GM23248 (cell line): Measurements from ENCODE around the gene TMEM131. TPM values are rescaled to one million over a fixed set of nuclear protein-coding genes. Genes with fewer than 3 reads are reported as not detected.

ENCODE experiments used
- DNase-seq: peaks from one replicate; pipeline ENCODE4 v3.0.0-alpha.2; 2015
- H2AFZ ChIP-seq: fragments of 200-600 bp; sonication (generic); 2 replicates; pipeline ENCODE4 v1.6.1; 2016; ENCODE audit warnings: antibody characterized with exemption
- H3F3A ChIP-seq: fragments of 200-600 bp; sonication (generic); 2 replicates; pipeline ENCODE4 v1.6.1; 2016; ENCODE audit warnings: mild to moderate bottlenecking, antibody characterized with exemption, mixed run types; ENCODE audit not compliant: insufficient read depth
- H3K27ac ChIP-seq: fragments of 200-600 bp; sonication (generic); 2 replicates; pipeline ENCODE4 v1.5.1; 2016; ENCODE audit warnings: mild to moderate bottlenecking
- H3K27me3 ChIP-seq: fragments of 200-600 bp; sonication (generic); replicated peaks from 2 replicates; pipeline ENCODE4 v1.6.1; 2016; ENCODE audit warnings: mild to moderate bottlenecking; ENCODE audit not compliant: insufficient read depth
- H3K36me3 ChIP-seq: fragments of 200-600 bp; sonication (generic); 2 replicates; pipeline ENCODE4 v1.6.1; 2016; ENCODE audit warnings: low read depth, mild to moderate bottlenecking
- H3K4me1 ChIP-seq: fragments of 200-600 bp; sonication (generic); 2 replicates; pipeline ENCODE4 v1.6.1; 2016; ENCODE audit warnings: mild to moderate bottlenecking; ENCODE audit not compliant: insufficient read depth
- H3K4me2 ChIP-seq: fragments of 200-600 bp; sonication (generic); one replicate; pipeline ENCODE4 v1.6.1; 2016; ENCODE audit warnings: mild to moderate bottlenecking; ENCODE audit not compliant: unreplicated experiment
- H3K4me3 ChIP-seq: fragments of 200-600 bp; sonication (generic); 2 replicates; pipeline ENCODE4 v1.5.1; 2016; ENCODE audit warnings: mild to moderate bottlenecking
- H3K79me2 ChIP-seq: fragments of 200-600 bp; sonication (generic); 2 replicates; pipeline ENCODE4 v1.6.1; 2016; ENCODE audit warnings: mild to moderate bottlenecking; ENCODE audit not compliant: insufficient read depth
- H3K9ac ChIP-seq: fragments of 200-600 bp; sonication (generic); 2 replicates; pipeline ENCODE4 v1.6.1; 2016; ENCODE audit warnings: mild to moderate bottlenecking
- H3K9me2 ChIP-seq: fragments of 200-600 bp; sonication (generic); 2 replicates; pipeline ENCODE4 v1.6.1; 2016; ENCODE audit warnings: mixed run types, mild to moderate bottlenecking, moderate library complexity; ENCODE audit not compliant: insufficient read depth
- H3K9me3 ChIP-seq: fragments of 200-600 bp; sonication (generic); one replicate; pipeline ENCODE4 v1.6.1; 2017; ENCODE audit warnings: low read depth
- H4K20me1 ChIP-seq: fragments of 200-600 bp; sonication (generic); 2 replicates; pipeline ENCODE4 v1.6.0; 2016; ENCODE audit not compliant: insufficient read depth
- EZH2 ChIP-seq: fragments of 200-600 bp; sonication (generic); IDR thresholded peaks from 2 replicates; pipeline ENCODE4 v1.6.1; 2018; ENCODE audit warnings: antibody characterized with exemption, mild to moderate bottlenecking; ENCODE audit not compliant: insufficient read depth, poor library complexity, severe bottlenecking
- EZH2phosphoT487 ChIP-seq: fragments of 200-600 bp; sonication (generic); IDR thresholded peaks from 2 replicates; pipeline ENCODE4 v1.6.1; 2018; ENCODE audit warnings: antibody characterized with exemption, moderate library complexity, mild to moderate bottlenecking, low read depth; ENCODE audit not compliant: insufficient read depth
- WGBS, 2 experiments: methylation state at CpG; one replicate each; pipeline ENCODE4 v1.1.6; 2015 to 2017; ENCODE audit warnings: low lambda C conversion rate in 2 of 2, low coverage in 1 of 2; ENCODE audit errors: missing lambda C conversion rate in 2 of 2; 5-methylcytosine and 5-hydroxymethylcytosine counted together
- in situ Hi-C: fragments of 300-500 bp; cut with MboI; formaldehyde crosslinking; loops from 2 replicates; pipeline ENCODE4 v1.15.0; 2020
- polyA plus RNA-seq: library from polyadenylated mRNA; unstranded; fragments of >200 nt; fragmentation: Nextera tagmentation; extraction: Ambion mirVana; gene quantifications from 2 replicates; pipeline ENCODE4 v1.2.1, GENCODE V29; 2016
- total RNA-seq: library from RNA; depleted of rRNA; stranded (reverse); fragments of >200 nt; shearing (Covaris generic); gene quantifications from 2 replicates; pipeline ENCODE4 v1.2.3, GENCODE V29; 2014

Gene TMEM131
- total and polyA plus RNA-seq, 2 experiments from 2014 or later, result 15.7 to 16.4 TPM

GRCh38 chr2:97745474-97746174 lies 250.1 kb downstream of the TMEM131 start:
- H3K9ac ChIP-seq, result no peak overlapping the region
- in situ Hi-C loops, result no loop called here
- H3K4me2 ChIP-seq, result no peak overlapping the region
- H3K27me3 ChIP-seq, result no peaks in the 10 kb centered on the region
- H3K9me3 ChIP-seq, result no peaks in the 10 kb centered on the region
- 0 out of 2 replicates have a peak, but pooled peaks cover 5% of the 10 kb centered on the region for H3F3A ChIP-seq
- peaks cover 12% of the 10 kb centered on the region for H3K4me1 ChIP-seq
- H4K20me1 ChIP-seq, result no peaks in the 10 kb centered on the region
- H3K27ac ChIP-seq, result no peak overlapping the region
- no peak overlapping the region for H2AFZ ChIP-seq
- 59 to 62% methylated on average over 10 of the region's 10 CpGs for WGBS, 2 experiments
- TF ChIP-seq EZH2phosphoT487, result no peak
- TF ChIP-seq EZH2, result no peak
- no peak overlapping the region for H3K4me3 ChIP-seq
- no peaks in the 10 kb centered on the region for H3K79me2 ChIP-seq
- no peaks in the 10 kb centered on the region for H3K9me2 ChIP-seq
- no peaks in the 10 kb centered on the region for H3K36me3 ChIP-seq
- DNase-seq, result no peak

- H4K20me1 ChIP-seq, result no peaks in the 10 kb centered on the region
- 0 out of 2 replicates have a peak, but pooled peaks cover 5% of the 10 kb centered on the region for H3F3A ChIP-seq
- in situ Hi-C loops, result no loop called here
- no peak for DNase-seq
- H3K27ac ChIP-seq, result no peak overlapping the region
- H3K36me3 ChIP-seq, result no peaks in the 10 kb centered on the region
- TF ChIP-seq EZH2, result no peak
- no peak for TF ChIP-seq EZH2phosphoT487
- 98 to 100% methylated on average over 6 of the region's 6 CpGs for WGBS, 2 experiments
- no peak overlapping the region for H2AFZ ChIP-seq
- H3K9me3 ChIP-seq, result no peaks in the 10 kb centered on the region
- H3K4me2 ChIP-seq, result no peak overlapping the region
- H3K9ac ChIP-seq, result no peak overlapping the region
- peaks cover 12% of the 10 kb centered on the region for H3K4me1 ChIP-seq
- no peaks in the 10 kb centered on the region for H3K27me3 ChIP-seq
- H3K79me2 ChIP-seq, result no peaks in the 10 kb centered on the region
- H3K9me2 ChIP-seq, result no peaks in the 10 kb centered on the region
- no peak overlapping the region for H3K4me3 ChIP-seq
These were observed 251.8 kb downstream of the TMEM131 start for GRCh38 chr2:97743913-97744312.

- DNase-seq, result peak; percentile 36
- TF ChIP-seq EZH2phosphoT487 (no peak), EZH2 (no peak)
- Histone ChIP-seq H3K9ac (no peak overlapping the region), H3K79me2 (no peaks in the 10 kb centered on the region), H3K9me3 (no peaks in the 10 kb centered on the region), H4K20me1 (no peaks in the 10 kb centered on the region), H3K36me3 (no peaks in the 10 kb centered on the region), H3K4me3 (no peak overlapping the region), H3F3A (0 out of 2 replicates have a peak, but pooled peaks cover 5% of the 10 kb centered on the region), H2AFZ (no peak overlapping the region), H3K9me2 (no peaks in the 10 kb centered on the region), H3K27ac (no peak overlapping the region), H3K27me3 (no peaks in the 10 kb centered on the region), H3K4me2 (no peak overlapping the region), H3K4me1 (peaks cover 7% of the 10 kb centered on the region; the same call in 1 of the 2 replicates)
- in situ Hi-C loops, result no loop called here
- WGBS, 2 experiments, result 51 to 61% methylated on average over 4 of the region's 4 CpGs
These were observed 253.3 kb downstream of the TMEM131 start for GRCh38 chr2:97742381-97742847.

- H3K9me3 ChIP-seq, result no peaks in the 10 kb centered on the region
- no peak overlapping the region for H3K27ac ChIP-seq
- WGBS, 2 experiments, result 68 to 69% methylated on average over 4 of the region's 4 CpGs
- no peaks in the 10 kb centered on the region for H3K79me2 ChIP-seq
- no peaks in the 10 kb centered on the region for H3K27me3 ChIP-seq
- no peak for DNase-seq
- no peaks in the 10 kb centered on the region for H3F3A ChIP-seq
- in situ Hi-C loops, result no loop called here
- no peak for TF ChIP-seq EZH2phosphoT487
- no peak for TF ChIP-seq EZH2
- H2AFZ ChIP-seq, result no peak overlapping the region
- H3K4me3 ChIP-seq, result no peak overlapping the region
- no peak overlapping the region for H3K9ac ChIP-seq
- H3K36me3 ChIP-seq, result no peaks in the 10 kb centered on the region
- no peaks in the 10 kb centered on the region for H4K20me1 ChIP-seq
- H3K4me1 ChIP-seq, result peaks cover 5% of the 10 kb centered on the region; the same call in 1 of the 2 replicates
- no peak overlapping the region for H3K4me2 ChIP-seq
- no peaks in the 10 kb centered on the region for H3K9me2 ChIP-seq
These were observed 254.1 kb downstream of the TMEM131 start for GRCh38 chr2:97741686-97742085.
